ENCODE data around the gene EXOC1L.

DNA sequence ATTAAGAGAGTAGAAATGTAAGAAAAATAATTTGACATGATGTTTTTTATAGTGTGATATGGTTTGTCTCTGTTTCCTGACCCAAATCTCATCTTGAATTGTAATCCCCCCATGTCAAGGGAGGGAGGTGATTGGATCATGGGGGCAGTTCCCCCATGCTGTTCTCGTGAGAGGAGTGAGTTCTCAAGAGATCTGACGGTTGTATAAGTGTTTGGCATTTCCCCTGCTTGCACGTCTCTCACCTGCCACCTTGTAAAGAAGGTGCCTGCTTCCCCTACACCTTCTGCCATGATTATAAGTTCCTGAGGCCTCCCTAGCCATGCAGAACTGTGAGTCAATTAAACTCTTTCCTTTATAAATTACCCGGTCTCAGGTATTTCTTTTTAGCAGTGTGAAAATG lies 34.8 kb upstream of the EXOC1L start:
- TF ChIP-seq, protein P1, sequence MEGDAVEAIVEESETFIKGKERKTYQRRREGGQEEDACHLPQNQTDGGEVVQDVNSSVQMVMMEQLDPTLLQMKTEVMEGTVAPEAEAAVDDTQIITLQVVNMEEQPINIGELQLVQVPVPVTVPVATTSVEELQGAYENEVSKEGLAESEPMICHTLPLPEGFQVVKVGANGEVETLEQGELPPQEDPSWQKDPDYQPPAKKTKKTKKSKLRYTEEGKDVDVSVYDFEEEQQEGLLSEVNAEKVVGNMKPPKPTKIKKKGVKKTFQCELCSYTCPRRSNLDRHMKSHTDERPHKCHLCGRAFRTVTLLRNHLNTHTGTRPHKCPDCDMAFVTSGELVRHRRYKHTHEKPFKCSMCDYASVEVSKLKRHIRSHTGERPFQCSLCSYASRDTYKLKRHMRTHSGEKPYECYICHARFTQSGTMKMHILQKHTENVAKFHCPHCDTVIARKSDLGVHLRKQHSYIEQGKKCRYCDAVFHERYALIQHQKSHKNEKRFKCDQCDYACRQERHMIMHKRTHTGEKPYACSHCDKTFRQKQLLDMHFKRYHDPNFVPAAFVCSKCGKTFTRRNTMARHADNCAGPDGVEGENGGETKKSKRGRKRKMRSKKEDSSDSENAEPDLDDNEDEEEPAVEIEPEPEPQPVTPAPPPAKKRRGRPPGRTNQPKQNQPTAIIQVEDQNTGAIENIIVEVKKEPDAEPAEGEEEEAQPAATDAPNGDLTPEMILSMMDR (optimal IDR thresholded peaks at IDR 0.05 in 1 of 3, IDR thresholded peaks at IDR 0.05 in 1 of 3, conservative IDR thresholded peaks at IDR 0.05 in 1 of 3; ENCODE audit: extremely low read depth in 1 of 3, insufficient read depth in 2 of 3, low read length in 3 of 3) = no peak
- TF ChIP-seq EZH2 (IDR thresholded peaks at IDR 0.05; ENCODE audit: low read length) = no peak

All from keratinocyte (primary cell).